Measurements from ENCODE around the gene STUM.
"Not testable (repeated sequence)": the region's sequence is repeated elsewhere in the genome, so short reads cannot be mapped to it uniquely, and the experiment has no call there.

The STUM gene

DNA sequence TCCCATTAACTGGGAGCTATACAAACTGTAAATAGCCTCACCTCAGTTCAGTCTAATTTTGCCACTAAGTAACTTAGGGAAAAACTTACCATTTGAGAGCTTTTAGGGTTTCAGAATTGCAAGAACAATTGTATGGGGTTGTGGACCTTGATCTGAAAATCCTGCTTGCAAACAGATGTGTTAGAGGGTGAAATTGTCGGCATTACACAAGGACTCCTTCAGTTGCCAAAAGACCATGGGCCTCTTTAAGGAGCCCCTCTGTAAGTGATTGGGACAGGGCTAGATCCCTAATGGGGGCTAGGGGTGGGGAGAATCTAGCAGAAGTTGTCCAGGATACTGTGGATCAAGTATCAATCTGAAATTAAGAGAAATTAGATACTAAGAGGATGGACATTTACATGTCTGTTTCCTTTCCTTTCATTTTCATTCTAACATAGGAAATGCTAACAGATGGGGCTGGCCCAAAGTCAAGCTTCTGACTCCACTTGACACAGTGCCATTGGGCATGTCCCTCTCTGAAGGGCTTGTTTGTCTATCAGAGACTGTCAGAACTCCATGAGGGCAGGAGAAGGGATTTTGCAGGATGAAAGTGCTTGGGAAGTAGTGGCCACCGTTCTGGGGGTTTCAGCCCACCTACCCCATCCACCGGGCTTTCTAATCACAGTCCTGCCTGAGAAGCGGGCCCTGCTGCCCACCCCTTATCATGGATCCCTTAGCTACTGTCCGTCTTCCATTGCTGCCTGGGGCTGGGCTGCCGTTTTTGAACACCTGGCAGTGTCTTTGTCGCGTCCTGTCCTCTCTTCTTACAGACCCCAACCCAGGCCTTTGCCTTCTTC is 54.7 kb downstream of the STUM start:
- no peak for DNase-seq (ENCODE audit: low read depth, low spot score)

DNA sequence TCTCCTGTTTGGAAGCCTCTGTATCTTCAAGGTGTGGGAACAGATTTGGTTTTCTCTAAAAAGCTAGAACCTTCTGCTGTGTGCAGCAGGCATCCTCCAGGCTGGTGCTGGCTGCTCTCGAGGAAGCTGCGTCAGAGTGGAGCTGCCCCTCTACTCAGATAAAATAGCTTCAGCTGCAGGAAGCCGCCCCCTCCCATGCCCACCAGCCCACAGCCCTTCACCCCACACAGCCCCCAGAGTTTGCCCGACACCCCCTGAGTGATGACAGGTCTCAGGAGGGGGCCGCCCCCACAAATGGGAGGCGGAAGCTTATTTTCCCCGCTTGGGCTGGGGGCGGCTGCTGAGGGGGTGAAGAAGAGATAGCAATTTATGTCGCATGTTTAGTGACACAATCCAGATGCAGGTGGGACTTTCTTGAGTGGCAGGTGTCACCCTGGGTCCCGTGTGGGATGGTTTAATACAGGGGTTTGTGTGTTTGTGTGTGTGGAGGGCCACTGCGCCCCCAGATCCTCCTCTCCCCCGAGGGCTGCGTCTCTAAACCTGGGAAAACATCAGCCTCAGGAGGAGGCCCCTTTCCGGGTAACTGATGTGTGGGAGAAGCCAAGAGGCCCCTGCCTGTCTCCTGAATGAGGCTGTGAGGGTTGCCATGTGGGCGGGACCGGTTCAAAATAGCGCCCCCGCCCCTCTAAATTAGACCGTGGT is 55.4 kb downstream of the STUM start:
- no peak for DNase-seq (ENCODE audit: low read depth, low spot score)

DNA sequence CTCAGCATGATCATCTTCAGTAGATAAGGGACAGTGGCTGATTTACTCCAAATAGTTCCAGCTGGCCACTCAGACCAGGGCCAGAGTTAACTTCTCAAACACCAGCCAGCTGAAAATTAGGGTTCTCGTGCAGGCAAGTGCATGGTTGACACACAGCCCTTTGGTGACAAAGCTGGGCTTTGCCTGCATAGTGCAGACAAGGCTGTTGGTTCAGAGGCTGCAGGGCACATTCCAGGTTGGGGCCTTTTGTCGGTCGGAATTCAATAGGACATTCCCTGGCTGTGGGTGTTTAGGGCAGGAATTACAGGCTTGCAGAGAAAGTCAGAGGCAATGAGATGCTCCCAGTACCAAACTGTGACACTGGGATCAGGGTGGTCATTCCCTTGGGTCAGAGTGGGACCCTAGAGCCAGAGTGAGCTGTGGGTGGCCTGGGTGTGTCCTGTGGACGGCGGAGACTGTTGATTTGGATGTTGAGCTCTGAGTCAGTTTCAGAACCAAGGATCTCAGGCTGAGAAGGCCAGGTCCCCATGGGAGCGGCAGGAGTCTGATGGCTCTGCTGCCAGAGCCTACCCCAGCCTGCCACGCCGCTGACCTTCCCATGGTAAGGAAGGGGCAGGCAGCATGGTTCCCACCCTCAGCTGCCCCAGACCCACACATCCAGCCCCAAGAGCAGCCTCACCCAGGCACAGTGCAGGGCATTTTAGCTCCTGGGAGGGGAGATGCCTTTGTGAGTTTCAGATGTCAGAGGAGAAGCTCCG is 56.2 kb downstream of the STUM start:
- DNase-seq (ENCODE audit: low read depth, low spot score): peak; percentile 94

DNA sequence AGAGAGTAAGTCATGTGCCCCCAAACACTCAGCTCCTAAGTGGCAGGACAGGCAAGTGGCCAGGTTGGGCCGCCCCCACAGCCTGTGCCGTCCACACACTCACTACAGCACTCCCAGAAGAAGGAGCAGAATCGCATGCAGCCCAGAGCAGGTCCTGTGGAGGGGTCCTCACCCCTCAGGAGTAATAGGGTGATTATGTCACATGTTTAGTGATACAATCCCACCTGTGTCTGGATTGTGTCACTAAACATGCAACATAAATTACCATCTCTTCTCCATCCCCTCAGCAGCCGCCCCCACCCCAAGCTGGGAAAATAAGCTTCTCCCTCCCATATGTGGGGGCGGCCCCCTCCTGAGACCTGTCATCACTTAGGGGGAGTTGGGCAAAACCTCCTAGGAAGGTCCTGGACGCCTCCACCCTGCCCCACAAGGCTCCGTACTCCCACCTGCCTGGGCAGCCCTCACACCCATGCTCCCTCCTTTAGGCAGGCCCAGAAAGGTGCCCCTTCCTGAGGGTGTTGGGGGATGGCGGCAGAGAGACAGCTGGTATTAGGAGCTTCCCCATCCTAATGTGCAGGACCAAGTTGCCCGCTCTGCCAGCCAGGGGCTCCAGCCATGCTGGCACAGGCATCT is 56.9 kb downstream of the STUM start:
- no peak for DNase-seq (ENCODE audit: low read depth, low spot score)

DNA sequence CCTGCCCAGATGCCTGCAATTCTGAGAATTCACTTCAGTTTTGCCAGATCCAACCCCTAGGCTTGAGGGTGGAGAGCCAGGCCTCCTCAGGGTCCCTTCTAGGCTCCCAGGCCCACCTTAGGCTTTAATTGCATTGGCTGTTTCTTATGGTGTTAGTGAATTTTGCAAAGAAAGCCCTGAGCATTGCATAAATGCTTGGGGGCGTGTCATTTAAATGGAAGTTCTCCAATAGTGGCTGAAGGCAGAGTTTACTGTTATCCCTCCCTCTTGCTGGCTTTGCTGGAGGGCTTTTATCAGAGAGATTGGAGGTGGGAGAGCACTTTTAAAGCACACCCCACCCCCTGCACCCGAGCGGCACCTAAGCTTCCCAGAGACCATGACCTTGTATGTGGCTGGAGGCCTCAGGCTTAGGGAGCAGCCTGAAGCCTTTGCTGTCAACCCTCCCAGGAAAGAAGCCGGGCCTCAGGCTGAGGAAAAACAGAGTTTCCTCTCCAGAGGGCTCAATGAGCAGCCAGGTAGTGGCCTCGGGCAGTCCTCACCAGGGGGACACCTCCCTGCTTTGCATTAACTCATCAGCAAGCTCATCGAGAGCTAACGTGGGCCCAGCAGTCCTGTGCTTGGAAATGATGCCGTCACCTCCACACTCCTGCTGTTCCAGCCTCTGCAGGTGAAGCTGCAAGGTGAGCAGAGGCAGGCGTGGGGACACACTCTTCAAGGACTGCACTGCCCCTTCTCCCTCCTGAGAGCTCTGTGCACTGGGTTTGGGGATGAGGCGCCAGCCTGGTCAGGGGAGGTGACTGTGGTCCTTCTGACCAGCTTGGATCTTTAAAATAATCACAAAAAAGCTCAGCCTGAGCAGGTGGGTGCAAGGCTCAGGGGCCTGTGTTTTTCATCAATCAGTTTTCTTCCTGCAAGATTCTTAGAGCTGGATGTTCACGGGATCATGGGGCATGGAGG is 58.0 kb downstream of the STUM start:
- peak; percentile 85 for DNase-seq (ENCODE audit: low read depth, low spot score)

DNA sequence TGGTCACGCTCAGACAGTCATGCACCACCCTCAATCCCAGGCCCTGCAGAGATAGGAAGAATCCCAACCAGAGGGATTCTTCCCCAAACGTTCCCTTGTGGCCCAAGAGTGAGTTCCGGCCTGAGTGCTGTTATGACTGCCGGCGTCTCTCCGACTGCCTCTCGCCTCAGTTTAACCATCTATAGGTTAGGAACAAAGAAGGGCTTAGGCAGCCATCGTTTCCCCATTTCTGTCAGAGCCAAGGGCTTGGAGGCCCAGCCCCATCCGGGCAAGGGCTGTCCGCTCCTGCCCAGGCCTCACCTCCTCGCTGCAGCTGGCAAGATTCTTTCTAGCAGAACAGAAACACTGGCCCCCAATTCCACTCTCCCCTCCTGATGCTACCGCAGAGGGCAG is 58.7 kb downstream of the STUM start:
- no peak for DNase-seq (ENCODE audit: low read depth, low spot score)

DNA sequence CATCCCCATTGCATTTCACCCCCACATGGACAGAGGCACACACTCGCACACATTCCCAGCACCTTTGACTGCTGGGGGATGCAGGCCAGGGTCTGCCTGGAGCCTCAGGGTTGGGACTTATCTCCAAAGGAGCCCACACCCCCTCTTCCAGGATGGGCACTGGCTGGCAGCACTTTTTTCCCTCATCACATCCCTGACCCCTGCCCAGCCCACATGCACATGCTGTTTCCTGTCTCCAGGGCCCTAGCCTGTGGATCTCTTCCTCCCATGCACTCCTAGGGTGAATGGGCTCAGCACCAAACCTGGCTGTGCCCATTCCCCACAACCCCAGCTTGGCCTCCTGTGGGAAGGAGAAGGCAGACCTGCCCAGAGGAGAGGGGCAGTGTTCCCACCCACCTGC is 59.3 kb downstream of the STUM start:
- DNase-seq (ENCODE audit: low read depth, low spot score): no peak

DNA sequence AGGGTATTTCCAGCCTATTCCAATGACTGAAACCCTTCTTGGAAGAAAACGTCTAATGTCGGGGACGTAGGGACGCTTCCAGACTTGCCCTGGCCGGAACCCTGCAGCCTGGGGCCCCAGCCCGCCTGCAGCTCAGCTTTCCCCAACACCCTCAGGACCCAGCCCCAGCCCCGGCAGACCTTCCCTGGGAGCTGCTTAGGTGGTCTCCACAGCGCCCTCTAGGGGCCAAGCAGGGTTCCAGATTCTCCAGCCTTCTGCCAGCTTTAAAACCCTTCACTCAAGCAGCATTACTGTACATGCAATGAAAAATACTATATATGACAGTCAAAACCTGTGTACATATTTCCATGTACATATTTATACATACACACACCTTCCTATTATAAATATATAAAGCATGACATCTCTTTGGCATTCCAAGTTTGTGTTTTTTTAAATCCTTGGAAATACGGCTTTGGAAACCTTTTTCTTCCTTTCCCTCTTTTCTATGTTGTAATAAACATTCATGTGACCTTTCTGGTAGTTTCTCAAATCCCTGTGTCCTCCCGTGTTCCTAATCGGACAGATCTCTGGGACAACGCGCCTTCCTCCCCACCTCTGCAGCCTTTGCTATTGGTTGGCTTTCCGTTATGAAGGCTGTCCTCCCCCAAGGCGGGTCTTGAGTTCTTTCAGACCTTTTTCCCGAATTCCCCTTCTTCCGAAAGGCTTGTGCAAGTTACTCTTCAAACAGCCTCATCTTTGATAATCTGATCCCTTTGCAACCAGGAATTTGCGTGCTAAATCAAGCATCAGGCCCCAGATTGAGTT is 60.3 kb downstream of the STUM start:
- peak; percentile 90 for DNase-seq (ENCODE audit: low read depth, low spot score)

DNA sequence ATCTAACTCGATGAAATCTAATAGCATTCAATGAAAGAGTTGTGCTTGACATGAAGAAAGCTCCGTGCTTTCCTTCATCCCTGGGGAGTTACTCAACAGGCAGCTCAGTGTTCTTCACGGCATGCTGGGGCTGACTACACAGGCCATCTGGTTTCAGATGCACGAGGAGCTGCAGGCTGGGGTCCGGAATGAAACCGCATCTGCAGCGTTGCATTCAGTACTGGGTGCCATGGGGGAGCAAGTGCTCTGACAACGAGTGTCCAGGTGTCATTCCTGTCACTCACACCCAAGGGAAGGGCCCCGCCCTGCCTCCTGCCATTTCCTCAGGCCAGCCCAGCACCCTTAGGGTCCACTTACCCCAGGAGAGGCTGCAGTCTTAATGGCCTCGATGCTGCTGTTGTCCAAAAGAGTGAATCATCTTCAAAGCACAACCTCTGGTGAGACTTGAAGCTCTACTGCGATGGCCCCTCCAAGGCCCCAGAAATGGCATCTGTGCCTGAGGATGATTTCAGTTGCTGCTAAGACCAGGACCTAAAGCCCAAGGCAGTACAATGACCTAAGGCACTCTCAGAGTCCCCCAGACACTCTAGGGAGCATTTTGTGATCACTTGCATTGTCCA is 61.4 kb downstream of the STUM start:
- no peak for DNase-seq (ENCODE audit: low read depth, low spot score)

DNA sequence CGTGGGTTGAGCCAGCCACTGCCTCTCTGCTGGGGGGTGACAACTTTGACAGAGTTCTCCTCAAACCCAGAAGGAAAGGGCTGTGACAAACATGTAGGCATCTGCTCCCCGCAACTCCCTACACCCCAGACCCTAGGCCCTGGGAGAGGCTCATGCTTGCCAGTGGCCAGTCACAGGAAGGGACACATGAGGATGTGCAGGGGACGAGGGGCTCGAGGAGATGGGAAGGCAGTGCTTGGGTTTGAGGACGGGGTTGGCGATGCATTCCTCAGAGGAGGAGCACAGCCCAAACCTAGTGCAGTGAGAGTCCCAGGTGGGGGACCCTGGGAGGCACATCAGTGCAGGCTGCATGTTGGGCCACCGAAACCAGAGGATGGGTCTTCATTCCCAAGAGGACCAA is 62.1 kb downstream of the STUM start:
- no peak for DNase-seq (ENCODE audit: low read depth, low spot score)

DNA sequence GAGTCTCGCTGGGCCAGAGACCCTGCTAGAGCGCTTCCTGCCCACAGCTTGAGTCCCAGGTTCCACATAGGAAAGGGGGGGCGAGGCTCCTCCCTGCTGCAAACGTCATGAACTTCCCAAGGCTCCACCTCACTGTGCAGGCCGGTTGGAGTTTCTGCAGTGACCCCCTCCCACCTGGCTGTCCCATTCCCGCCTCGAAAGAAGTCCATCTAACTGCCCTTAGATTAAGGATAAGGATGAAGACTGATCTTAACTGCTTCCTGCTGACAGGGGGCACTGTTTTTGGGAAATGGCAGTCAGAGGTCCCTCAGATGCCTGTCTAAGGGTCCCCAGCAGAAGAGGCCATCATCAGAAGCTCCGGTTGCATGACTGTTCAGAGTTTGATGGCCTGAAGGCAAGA is 62.7 kb downstream of the STUM start:
- peak; percentile 24 for DNase-seq (ENCODE audit: low read depth, low spot score)

DNA sequence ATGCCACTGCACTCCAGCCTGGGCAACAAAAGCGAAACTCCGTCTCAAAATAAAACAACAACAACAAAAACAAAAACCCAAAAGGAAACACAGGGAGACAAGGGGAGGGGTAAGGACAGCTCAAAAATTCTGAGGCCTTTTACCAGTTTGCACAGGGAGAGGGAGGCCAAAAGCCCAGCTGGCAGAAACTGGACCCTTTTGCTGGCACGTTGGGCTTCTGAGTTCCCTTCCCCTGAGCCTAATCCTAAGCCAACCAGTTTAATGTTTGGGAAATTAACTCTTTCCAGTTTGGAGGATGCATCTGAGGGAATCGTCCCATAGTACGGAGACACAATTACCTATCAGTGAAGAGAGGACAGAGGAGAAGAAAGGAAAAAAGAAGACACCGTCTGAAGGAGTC is 63.4 kb downstream of the STUM start:
- not testable (repeated sequence) for DNase-seq (ENCODE audit: low read depth, low spot score)

DNA sequence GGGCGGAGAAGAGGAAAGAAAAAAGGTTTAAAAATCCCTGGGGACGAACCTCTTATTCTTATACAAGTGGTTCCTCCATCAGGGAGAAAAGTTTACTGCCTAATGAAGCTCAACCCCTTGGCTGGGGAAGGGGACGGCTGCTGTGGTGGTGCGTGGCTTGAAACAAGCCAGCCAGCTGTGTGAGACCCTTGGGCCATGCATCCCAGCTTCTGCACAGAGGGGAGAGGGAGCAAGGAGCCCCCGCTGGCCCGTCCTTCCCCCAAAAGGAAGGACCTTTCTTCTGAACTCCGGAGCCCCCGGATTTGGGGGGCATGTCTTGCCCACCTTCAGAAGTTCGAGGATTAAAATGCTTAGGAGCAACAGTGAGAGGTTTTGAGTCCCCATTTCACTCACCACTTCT is 67.3 kb downstream of the STUM start:
- DNase-seq (ENCODE audit: low read depth, low spot score): no peak

DNA sequence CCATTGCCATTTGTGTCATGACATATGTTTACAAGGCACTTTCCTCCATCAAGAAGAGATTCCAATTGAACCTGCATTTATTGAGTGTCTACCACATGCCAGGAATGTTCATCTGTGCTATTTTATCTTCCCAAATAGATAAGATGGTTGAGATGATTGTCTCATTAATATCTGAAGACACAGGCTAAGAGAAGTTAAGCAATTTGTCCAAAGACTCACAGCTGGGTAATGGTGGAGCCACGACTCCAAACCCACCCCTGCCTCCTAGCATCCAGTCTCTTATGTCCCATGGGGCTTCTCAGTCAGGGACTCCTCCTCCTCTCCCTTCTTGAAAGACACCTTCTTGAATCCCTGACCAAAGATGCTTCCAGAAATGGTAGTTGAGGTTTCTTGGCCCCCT is 68.1 kb downstream of the STUM start:
- DNase-seq (ENCODE audit: low read depth, low spot score): no peak

DNA sequence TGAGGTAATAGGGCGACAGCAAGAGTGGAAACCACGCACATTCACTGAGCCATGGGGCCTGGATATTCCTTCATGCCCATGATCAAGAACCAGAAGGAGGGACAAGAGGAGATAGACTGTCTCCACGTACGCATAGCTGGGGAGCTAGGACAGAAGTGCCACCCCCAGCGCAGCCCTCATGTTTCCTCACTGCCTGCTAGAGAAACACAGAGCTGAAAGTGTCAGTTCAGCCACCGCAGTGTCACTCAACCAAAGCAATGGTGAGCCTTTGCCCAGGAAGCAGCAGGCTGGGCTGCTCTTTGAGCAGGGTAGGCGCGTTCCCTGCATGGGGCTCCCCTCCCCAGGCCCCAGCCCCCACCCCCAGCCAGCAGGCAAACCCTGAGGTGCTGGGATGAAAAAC is 68.5 kb downstream of the STUM start:
- DNase-seq (ENCODE audit: low read depth, low spot score): no peak

DNA sequence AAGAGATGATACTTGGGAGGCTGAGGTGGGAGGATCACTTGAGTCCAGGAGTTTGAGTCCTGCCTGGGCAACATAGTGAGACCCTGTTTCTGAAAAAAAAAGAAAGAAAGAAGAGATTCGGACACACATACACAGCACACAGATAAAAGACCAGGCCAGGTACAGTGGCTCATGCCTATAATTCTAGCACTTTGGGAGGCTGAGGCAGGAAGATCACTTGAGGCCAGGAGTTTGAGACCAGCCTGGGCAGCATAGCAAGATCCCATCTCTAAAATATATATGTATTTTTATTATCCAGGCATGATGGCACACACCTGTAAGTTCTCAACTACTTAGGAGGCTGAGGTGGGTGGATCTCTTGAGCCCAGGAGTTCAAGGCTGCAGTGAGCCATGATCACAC is 69.2 kb downstream of the STUM start:
- DNase-seq (ENCODE audit: low read depth, low spot score): not testable (repeated sequence)

DNA sequence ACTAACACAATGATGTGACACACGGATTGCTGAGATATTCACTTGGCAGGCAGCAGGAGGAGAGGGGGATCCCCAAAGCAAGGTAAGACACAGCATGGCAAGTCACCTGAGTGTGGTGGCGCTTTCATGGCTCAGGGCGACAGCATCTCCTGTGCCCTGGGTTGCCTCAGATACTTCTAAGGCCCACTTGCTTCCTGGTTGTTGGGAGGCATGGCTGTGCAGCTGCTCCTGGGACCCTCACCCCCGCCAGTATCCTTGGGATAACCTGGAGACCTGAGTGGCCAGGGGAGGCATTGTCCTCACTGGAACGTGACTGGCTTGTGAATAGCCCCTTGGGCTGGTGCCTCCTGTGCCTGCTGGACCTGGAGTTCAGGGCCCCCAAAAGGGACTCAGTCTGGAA is 69.8 kb downstream of the STUM start:
- DNase-seq (ENCODE audit: low read depth, low spot score): no peak

DNA sequence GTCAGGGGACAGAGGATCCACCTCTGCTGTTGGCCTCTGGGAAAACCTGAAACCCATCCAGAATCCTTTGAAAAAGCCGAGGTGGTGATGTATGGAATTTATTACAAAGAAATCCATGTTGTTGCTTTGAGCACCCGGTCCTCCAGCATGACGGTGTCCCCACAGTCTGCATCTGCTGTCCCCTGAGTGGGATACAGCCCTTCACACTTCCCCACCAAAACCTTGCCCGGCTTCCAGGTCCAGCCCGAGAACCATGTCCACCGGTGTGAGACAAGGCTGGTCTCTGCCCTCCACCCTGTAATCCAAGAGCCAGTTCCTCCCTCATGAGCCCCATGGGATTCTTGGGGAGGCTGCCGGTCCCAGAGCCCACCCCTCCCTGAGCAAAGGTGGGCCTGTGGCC is 70.5 kb downstream of the STUM start:
- DNase-seq (ENCODE audit: low read depth, low spot score): no peak

DNA sequence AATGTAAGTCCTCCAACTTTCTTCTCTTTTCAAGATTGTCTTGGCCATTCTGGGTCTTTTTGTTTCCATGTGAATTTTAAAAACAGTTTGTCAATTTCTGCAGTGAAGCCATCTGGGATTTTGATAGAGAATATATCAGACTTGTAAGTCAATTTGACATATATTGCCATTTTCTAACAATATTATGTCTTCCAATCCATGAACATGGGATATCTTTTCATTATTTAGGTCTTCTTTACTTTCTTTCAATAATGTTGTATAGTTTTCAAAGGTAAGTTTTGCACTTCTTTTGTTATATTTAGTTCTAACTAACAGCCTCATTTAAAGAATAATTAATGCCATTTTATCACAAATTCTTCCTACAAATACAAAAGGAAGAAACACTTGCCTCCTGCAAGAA is 73.4 kb downstream of the STUM start:
- no peak for DNase-seq (ENCODE audit: low read depth, low spot score)

DNA sequence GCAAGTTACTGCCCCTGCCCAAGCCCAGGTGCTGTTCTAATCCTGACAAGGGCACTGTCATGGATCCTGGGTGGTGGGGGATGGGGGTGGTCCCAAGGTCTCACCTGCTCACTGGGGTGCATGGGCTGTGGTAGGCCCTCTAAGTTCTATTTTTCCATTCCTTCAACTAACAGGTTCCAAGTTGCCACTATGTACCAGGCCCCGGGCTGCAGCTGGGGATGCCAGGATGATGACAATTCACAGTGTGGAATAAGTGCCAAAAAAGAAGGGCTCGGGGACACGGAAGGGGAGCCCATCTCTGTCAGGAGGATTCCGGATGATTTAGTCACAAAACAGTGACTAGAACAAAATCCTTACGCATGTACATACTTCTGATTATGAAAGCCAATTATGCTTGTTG is 76.0 kb downstream of the STUM start:
- DNase-seq (ENCODE audit: low read depth, low spot score): no peak

All from ELF-1 (cell line).